ENCODE data around the gene EFTUD2. TPM values are rescaled to one million over a fixed set of nuclear protein-coding genes. Genes with fewer than 3 reads are reported as not detected.

The EFTUD2 gene
- total RNA-seq, 8 experiments from 2014 or later: 31.6 to 155 (median 63.5) TPM

GRCh38 chr17:44865931-44866330 lies 33.3 kb downstream of the EFTUD2 start:
- Histone ChIP-seq H3K27ac (no peak overlapping the region), H3K4me3 (no peak overlapping the region), H3K4me1 (replicated peaks in 1 of 2) (no peaks in the 10 kb centered on the region)
- ATAC-seq (replicated peaks in 6 of 8): peak in 1 of 8 experiments; percentile 14
- 0 to 100% (median 83%) methylated on average over 1 to 6 of the region's 6 CpGs; no CpG with 5 or more reads in 1 of the 10 experiments for WGBS, 10 experiments
- in situ Hi-C loops (cut with MboI; ENCODE audit: low pct_unique_long_range_greater_than_20kb in 2 of 9, low sequenced_read_pairs in 9 of 9, unreplicated experiment in 9 of 9): loop anchor here in 4 of 9 experiments (10.0 to 25.0 kb wide), 2 partner anchors 91 to 104 kb away; partner anchors contain the start of gene ADAM11 (in 1 of the 4)

- in situ Hi-C loops (cut with MboI; ENCODE audit: low pct_unique_long_range_greater_than_20kb in 2 of 9, low sequenced_read_pairs in 9 of 9, unreplicated experiment in 9 of 9): loop anchor here in 4 of 9 experiments (10.0 to 25.0 kb wide), 2 partner anchors 90 to 103 kb away; partner anchors contain the start of gene ADAM11 (in 1 of the 4)
- Histone ChIP-seq H3K4me1 (replicated peaks in 1 of 2) (no peaks in the 10 kb centered on the region), H3K27ac (no peak overlapping the region), H3K4me3 (no peak overlapping the region)
- ATAC-seq (replicated peaks in 6 of 8): peak; percentile 63 to 90 (median 81)
- 0 to 86% (median 35%) methylated on average over 1 of the region's 1 CpG; no CpG with 5 or more reads in 4 of the 10 experiments for WGBS, 10 experiments
These were observed 34.0 kb downstream of the EFTUD2 start for GRCh38 chr17:44865231-44865660.

- in situ Hi-C loops (cut with MboI; ENCODE audit: low pct_unique_long_range_greater_than_20kb in 2 of 9, low sequenced_read_pairs in 9 of 9, unreplicated experiment in 9 of 9): loop anchor here in 4 of 9 experiments (10.0 to 25.0 kb wide), 2 partner anchors 90 to 103 kb away; partner anchors contain the start of gene ADAM11 (in 1 of the 4)
These were observed 34.4 kb downstream of the EFTUD2 start for GRCh38 chr17:44864831-44865230.

GRCh38 chr17:44863061-44863918 lies 36.0 kb downstream of the EFTUD2 start:
- ATAC-seq (replicated peaks in 6 of 8): no peak
- H3K27ac ChIP-seq: no peak overlapping the region
- no peak overlapping the region for H3K4me3 ChIP-seq
- H3K4me1 ChIP-seq (replicated peaks in 1 of 2): no peaks in the 10 kb centered on the region
- in situ Hi-C loops (cut with MboI; ENCODE audit: low pct_unique_long_range_greater_than_20kb in 2 of 9, low sequenced_read_pairs in 9 of 9, unreplicated experiment in 9 of 9): loop anchor here in 4 of 9 experiments (10.0 to 25.0 kb wide), 2 partner anchors 88 to 101 kb away; partner anchors contain the start of gene ADAM11 (in 1 of the 4)
- 61 to 100% (median 84%) methylated on average over 1 to 9 of the region's 12 CpGs for WGBS, 10 experiments

More at GRCh38 chr17:44864831-44865230, 34.4 kb downstream of the EFTUD2 start:
- ATAC-seq (replicated peaks in 6 of 8): peak in 3 of 8 experiments; percentile 22 to 35 (median 24)
- 20 to 83% (median 66%) methylated on average over 1 to 8 of the region's 10 CpGs; no CpG with 5 or more reads in 2 of the 10 experiments for WGBS, 10 experiments
- Histone ChIP-seq H3K4me3 (no peak overlapping the region), H3K27ac (no peak overlapping the region), H3K4me1 (replicated peaks in 1 of 2) (no peaks in the 10 kb centered on the region)

GRCh38 chr17:44862278-44862914 lies 36.8 kb downstream of the EFTUD2 start:
- Histone ChIP-seq H3K4me3 (no peak overlapping the region), H3K4me1 (replicated peaks in 1 of 2) (no peaks in the 10 kb centered on the region), H3K27ac (no peak overlapping the region)
- ATAC-seq (replicated peaks in 6 of 8): no peak
- in situ Hi-C loops (cut with MboI; ENCODE audit: low pct_unique_long_range_greater_than_20kb in 2 of 9, low sequenced_read_pairs in 9 of 9, unreplicated experiment in 9 of 9): loop anchor here in 4 of 9 experiments (10.0 to 25.0 kb wide), 2 partner anchors 88 to 100 kb away; partner anchors contain the start of gene ADAM11 (in 1 of the 4)
- 83 to 100% (median 92%) methylated on average over 1 to 4 of the region's 9 CpGs; no CpG with 5 or more reads in 2 of the 10 experiments for WGBS, 10 experiments

- 83 to 100% (median 100%) methylated on average over 1 of the region's 5 CpGs; no CpG with 5 or more reads in 4 of the 10 experiments for WGBS, 10 experiments
- Histone ChIP-seq H3K4me3 (no peak overlapping the region), H3K4me1 (replicated peaks in 1 of 2) (no peaks in the 10 kb centered on the region), H3K27ac (no peak overlapping the region)
- no peak for ATAC-seq (replicated peaks in 6 of 8)
- in situ Hi-C loops (cut with MboI; ENCODE audit: low pct_unique_long_range_greater_than_20kb in 2 of 9, low sequenced_read_pairs in 9 of 9, unreplicated experiment in 9 of 9): loop anchor here in 4 of 9 experiments (10.0 to 25.0 kb wide), 2 partner anchors 85 to 97 kb away; partner anchors contain the start of gene ADAM11 (in 1 of the 4)
These were observed 39.5 kb downstream of the EFTUD2 start for GRCh38 chr17:44859701-44860100.

- no peak for ATAC-seq (replicated peaks in 6 of 8)
- Histone ChIP-seq H3K27ac (no peak overlapping the region), H3K4me1 (replicated peaks in 1 of 2) (no peaks in the 10 kb centered on the region), H3K4me3 (no peak overlapping the region)
- in situ Hi-C loops (cut with MboI; ENCODE audit: low pct_unique_long_range_greater_than_20kb in 2 of 9, low sequenced_read_pairs in 9 of 9, unreplicated experiment in 9 of 9): loop anchor here in 1 of 9 experiments (25.0 kb wide), 1 partner anchor 92 kb away; the partner anchor contains the start of gene ADAM11
- WGBS, 10 experiments: 97 to 100% (median 100%) methylated on average over 1 to 3 of the region's 5 CpGs; no CpG with 5 or more reads in 6 of the 10 experiments
These were observed 45.1 kb downstream of the EFTUD2 start for GRCh38 chr17:44854192-44854591.

GRCh38 chr17:44850612-44851011 lies 48.6 kb downstream of the EFTUD2 start:
- no peak for ATAC-seq (replicated peaks in 6 of 8)

GRCh38 chr17:44850025-44850424 lies 49.2 kb downstream of the EFTUD2 start:
- Histone ChIP-seq H3K27ac (no peak overlapping the region), H3K4me3 (no peak overlapping the region), H3K4me1 (replicated peaks in 1 of 2) (no peaks in the 10 kb centered on the region)
- ATAC-seq (replicated peaks in 6 of 8): no peak
- WGBS, 10 experiments: 83 to 100% (median 97%) methylated on average over 1 to 6 of the region's 7 CpGs; no CpG with 5 or more reads in 2 of the 10 experiments
- in situ Hi-C loops (cut with MboI; ENCODE audit: low pct_unique_long_range_greater_than_20kb in 2 of 9, low sequenced_read_pairs in 9 of 9, unreplicated experiment in 9 of 9): loop anchor here in 1 of 9 experiments (25.0 kb wide), 1 partner anchor 88 kb away; the partner anchor contains the start of gene ADAM11

More at GRCh38 chr17:44850612-44851011, 48.6 kb downstream of the EFTUD2 start:
- no peak overlapping the region for H3K4me3 ChIP-seq
- H3K27ac ChIP-seq: no peak overlapping the region
- H3K4me1 ChIP-seq (replicated peaks in 1 of 2): no peaks in the 10 kb centered on the region
- in situ Hi-C loops (cut with MboI; ENCODE audit: low pct_unique_long_range_greater_than_20kb in 2 of 9, low sequenced_read_pairs in 9 of 9, unreplicated experiment in 9 of 9): loop anchor here in 1 of 9 experiments (25.0 kb wide), 1 partner anchor 88 kb away; the partner anchor contains the start of gene ADAM11
- WGBS, 10 experiments: 86 to 100% (median 96%) methylated on average over 1 to 5 of the region's 5 CpGs; no CpG with 5 or more reads in 4 of the 10 experiments

GRCh38 chr17:44848961-44849489 lies 50.2 kb downstream of the EFTUD2 start:
- H3K4me3 ChIP-seq: no peak overlapping the region
- 75 to 100% (median 92%) methylated on average over 1 to 4 of the region's 12 CpGs; no CpG with 5 or more reads in 4 of the 10 experiments for WGBS, 10 experiments
- in situ Hi-C loops (cut with MboI; ENCODE audit: low pct_unique_long_range_greater_than_20kb in 2 of 9, low sequenced_read_pairs in 9 of 9, unreplicated experiment in 9 of 9): no loop called here
- no peak for ATAC-seq (replicated peaks in 6 of 8)
- no peak overlapping the region for H3K27ac ChIP-seq
- peaks cover 0 to 8% of the 10 kb centered on the region in 2 donors for H3K4me1 ChIP-seq (replicated peaks in 1 of 2)

- 60 to 100% (median 83%) methylated on average over 1 to 4 of the region's 6 CpGs; no CpG with 5 or more reads in 5 of the 10 experiments for WGBS, 10 experiments
- in situ Hi-C loops (cut with MboI; ENCODE audit: low pct_unique_long_range_greater_than_20kb in 2 of 9, low sequenced_read_pairs in 9 of 9, unreplicated experiment in 9 of 9): no loop called here
- no peak for ATAC-seq (replicated peaks in 6 of 8)
- H3K27ac ChIP-seq: no peak overlapping the region
- H3K4me1 ChIP-seq (replicated peaks in 1 of 2): peaks cover 0 to 10% of the 10 kb centered on the region in 2 donors
- H3K4me3 ChIP-seq: no peak overlapping the region
These were observed 50.9 kb downstream of the EFTUD2 start for GRCh38 chr17:44848257-44848795.

GRCh38 chr17:44847586-44847985 lies 51.7 kb downstream of the EFTUD2 start, which contains the start of gene HIGD1B:
TSS of gene HIGD1B (plus strand) at chr17:44847883. CDS start at chr17:44848153, 270 bp downstream.
- 67 to 100% (median 80%) methylated on average over 1 to 2 of the region's 2 CpGs; no CpG with 5 or more reads in 5 of the 10 experiments for WGBS, 10 experiments
- in situ Hi-C loops (cut with MboI; ENCODE audit: low pct_unique_long_range_greater_than_20kb in 2 of 9, low sequenced_read_pairs in 9 of 9, unreplicated experiment in 9 of 9): no loop called here
- ATAC-seq (replicated peaks in 6 of 8): peak in 1 of 8 experiments; percentile 44

More at GRCh38 chr17:44847586-44847985, 51.7 kb downstream of the EFTUD2 start, which contains the start of gene HIGD1B:
- Histone ChIP-seq H3K4me1 (replicated peaks in 1 of 2) (peaks cover 4 to 15% of the 10 kb centered on the region in 2 donors), H3K4me3 (no peak within 1 kb of the TSS), H3K27ac (no peak within 1 kb of the TSS)

Data from motor neuron (in vitro differentiated cells).